Measurements from ENCODE around the gene RIF1.

RIF1 gene

GRCh38 chr2:151506170-151506569 is 96.5 kb downstream of the RIF1 start:
- ATAC-seq, result no peak
- no peak for TF ChIP-seq TOX (CRISPR knock-in tag; IDR thresholded peaks at IDR 0.05; ENCODE audit: borderline replicate concordance)
- TF ChIP-seq PPARA (CRISPR knock-in tag; IDR thresholded peaks at IDR 0.05; ENCODE audit: borderline replicate concordance), result no peak
- no peak for TF ChIP-seq ZNF8 (CRISPR knock-in tag; IDR thresholded peaks at IDR 0.05)
- no peak for TF ChIP-seq CSRNP3 (CRISPR knock-in tag; IDR thresholded peaks at IDR 0.05)
- no peak for TF ChIP-seq CREB5 (CRISPR knock-in tag; IDR thresholded peaks at IDR 0.05; ENCODE audit: low read depth)
- TF ChIP-seq ZFP30 (CRISPR knock-in tag; IDR thresholded peaks at IDR 0.05), result no peak
- no peak for TF ChIP-seq RARB (CRISPR knock-in tag; IDR thresholded peaks at IDR 0.05)
- TF ChIP-seq ZNF565 (CRISPR knock-in tag; conservative IDR thresholded peaks at IDR 0.05; ENCODE audit: low read depth), result no peak
- no peak for TF ChIP-seq ZC3H10 (CRISPR knock-in tag; IDR thresholded peaks at IDR 0.05)
- no peak for TF ChIP-seq BACH2 (CRISPR knock-in tag; IDR thresholded peaks at IDR 0.05; ENCODE audit: borderline replicate concordance)
- TF ChIP-seq ISL1 (CRISPR knock-in tag; IDR thresholded peaks at IDR 0.05), result no peak
- no peak for TF ChIP-seq SNAI2 (CRISPR knock-in tag; IDR thresholded peaks at IDR 0.05)
- no peak for TF ChIP-seq OSR1 (CRISPR knock-in tag; IDR thresholded peaks at IDR 0.05)
- TF ChIP-seq ZFP3 (CRISPR knock-in tag; IDR thresholded peaks at IDR 0.05), result no peak
- TF ChIP-seq ESRRG (CRISPR knock-in tag; IDR thresholded peaks at IDR 0.05), result no peak
- TF ChIP-seq TCF4 (CRISPR knock-in tag; IDR thresholded peaks at IDR 0.05; ENCODE audit: borderline replicate concordance), result no peak
- TF ChIP-seq POU6F1 (CRISPR knock-in tag; IDR thresholded peaks at IDR 0.05; ENCODE audit: borderline replicate concordance, low read depth), result no peak
- no peak for TF ChIP-seq ARNTL (CRISPR knock-in tag; IDR thresholded peaks at IDR 0.05; ENCODE audit: borderline replicate concordance, low read depth)
- no peak for TF ChIP-seq GLIS3 (CRISPR knock-in tag; IDR thresholded peaks at IDR 0.05)

- ATAC-seq, result no peak
- TF ChIP-seq TOX (CRISPR knock-in tag; IDR thresholded peaks at IDR 0.05; ENCODE audit: borderline replicate concordance), result no peak
- no peak for TF ChIP-seq BACH2 (CRISPR knock-in tag; IDR thresholded peaks at IDR 0.05; ENCODE audit: borderline replicate concordance)
- no peak for TF ChIP-seq OSR1 (CRISPR knock-in tag; IDR thresholded peaks at IDR 0.05)
- no peak for TF ChIP-seq ZNF8 (CRISPR knock-in tag; IDR thresholded peaks at IDR 0.05)
- TF ChIP-seq ZNF70 (CRISPR knock-in tag; IDR thresholded peaks at IDR 0.05), result no peak
- no peak for TF ChIP-seq ZFP3 (CRISPR knock-in tag; IDR thresholded peaks at IDR 0.05)
- TF ChIP-seq RARB (CRISPR knock-in tag; IDR thresholded peaks at IDR 0.05), result no peak
- no peak for TF ChIP-seq SNAI2 (CRISPR knock-in tag; IDR thresholded peaks at IDR 0.05)
- TF ChIP-seq ZC3H10 (CRISPR knock-in tag; IDR thresholded peaks at IDR 0.05), result no peak
- no peak for TF ChIP-seq TCF4 (CRISPR knock-in tag; IDR thresholded peaks at IDR 0.05; ENCODE audit: borderline replicate concordance)
- no peak for TF ChIP-seq ISL1 (CRISPR knock-in tag; IDR thresholded peaks at IDR 0.05)
- no peak for TF ChIP-seq ESRRG (CRISPR knock-in tag; IDR thresholded peaks at IDR 0.05)
- TF ChIP-seq ZFP30 (CRISPR knock-in tag; IDR thresholded peaks at IDR 0.05), result no peak
- TF ChIP-seq ZNF565 (CRISPR knock-in tag; conservative IDR thresholded peaks at IDR 0.05; ENCODE audit: low read depth), result no peak
Observed at GRCh38 chr2:151508519-151508918, 98.8 kb downstream of the RIF1 start.

GRCh38 chr2:151518802-151519201 is 109.1 kb downstream of the RIF1 start:
- no peak for ATAC-seq
- TF ChIP-seq ZFP3 (CRISPR knock-in tag; IDR thresholded peaks at IDR 0.05) (no peak), CSDC2 (CRISPR knock-in tag; IDR thresholded peaks at IDR 0.05) (no peak), ESRRG (CRISPR knock-in tag; IDR thresholded peaks at IDR 0.05) (no peak), ARNTL (CRISPR knock-in tag; IDR thresholded peaks at IDR 0.05; ENCODE audit: borderline replicate concordance, low read depth) (no peak), OSR1 (CRISPR knock-in tag; IDR thresholded peaks at IDR 0.05) (no peak), CSRNP3 (CRISPR knock-in tag; IDR thresholded peaks at IDR 0.05) (no peak), ZC3H10 (CRISPR knock-in tag; IDR thresholded peaks at IDR 0.05) (no peak), BACH2 (CRISPR knock-in tag; IDR thresholded peaks at IDR 0.05; ENCODE audit: borderline replicate concordance) (no peak), ISL1 (CRISPR knock-in tag; IDR thresholded peaks at IDR 0.05) (no peak)

- TF ChIP-seq ZFP30 (CRISPR knock-in tag; IDR thresholded peaks at IDR 0.05) (no peak), PATZ1 (CRISPR knock-in tag; IDR thresholded peaks at IDR 0.05; ENCODE audit: borderline replicate concordance) (no peak), BACH2 (CRISPR knock-in tag; IDR thresholded peaks at IDR 0.05; ENCODE audit: borderline replicate concordance) (no peak), CSRNP3 (CRISPR knock-in tag; IDR thresholded peaks at IDR 0.05) (no peak), ARNTL (CRISPR knock-in tag; IDR thresholded peaks at IDR 0.05; ENCODE audit: borderline replicate concordance, low read depth) (no peak)
- ATAC-seq, result no peak
Observed at GRCh38 chr2:151520976-151521375, 111.3 kb downstream of the RIF1 start.
